ENCODE data around the gene MCM3.

DNA sequence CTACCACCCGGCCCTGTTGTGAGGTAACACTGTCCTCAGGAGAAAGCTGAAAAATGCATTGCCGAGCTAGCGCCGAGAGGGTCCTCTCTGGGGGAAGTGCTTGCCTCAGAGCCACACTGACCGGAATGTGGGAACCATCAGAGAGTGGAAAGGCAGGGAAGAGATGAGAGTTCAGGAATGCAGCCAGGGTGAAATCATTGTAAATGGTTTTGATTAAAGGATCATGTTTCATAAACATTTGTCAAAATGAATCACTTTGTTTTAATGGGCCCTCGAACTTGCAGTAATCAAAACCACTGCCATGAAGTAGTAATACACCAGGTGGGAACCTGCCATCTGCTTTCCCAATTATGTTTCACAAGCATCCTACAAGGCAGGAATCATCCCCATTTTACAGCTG is 23.3 kb downstream of the MCM3 start:
- TF ChIP-seq, protein P1, sequence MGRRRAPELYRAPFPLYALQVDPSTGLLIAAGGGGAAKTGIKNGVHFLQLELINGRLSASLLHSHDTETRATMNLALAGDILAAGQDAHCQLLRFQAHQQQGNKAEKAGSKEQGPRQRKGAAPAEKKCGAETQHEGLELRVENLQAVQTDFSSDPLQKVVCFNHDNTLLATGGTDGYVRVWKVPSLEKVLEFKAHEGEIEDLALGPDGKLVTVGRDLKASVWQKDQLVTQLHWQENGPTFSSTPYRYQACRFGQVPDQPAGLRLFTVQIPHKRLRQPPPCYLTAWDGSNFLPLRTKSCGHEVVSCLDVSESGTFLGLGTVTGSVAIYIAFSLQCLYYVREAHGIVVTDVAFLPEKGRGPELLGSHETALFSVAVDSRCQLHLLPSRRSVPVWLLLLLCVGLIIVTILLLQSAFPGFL (CRISPR knock-in tag; IDR thresholded peaks at IDR 0.05; ENCODE audit: borderline replicate concordance), result no peak
- TF ChIP-seq SMAD4 (CRISPR knock-in tag; IDR thresholded peaks at IDR 0.05) (no peak), ZNF396 (CRISPR knock-in tag; IDR thresholded peaks at IDR 0.05; ENCODE audit: borderline replicate concordance) (no peak), CTCF (IDR thresholded peaks at IDR 0.05) (no peak), ZNF263 (CRISPR knock-in tag; IDR thresholded peaks at IDR 0.05; ENCODE audit: low read depth) (no peak)

Measured in WTC11 (cell line).